HK-2 (cell line): ENCODE results near the gene RARS2.
"Not testable (repeated sequence)": the region's sequence is repeated elsewhere in the genome, so short reads cannot be mapped to it uniquely, and the experiment has no call there.

Source experiments
- DNase-seq: peaks from one replicate; pipeline ENCODE4 v3.0.0-alpha.2; 2018; ENCODE audit not compliant: unreplicated experiment

The RARS2 gene

DNA sequence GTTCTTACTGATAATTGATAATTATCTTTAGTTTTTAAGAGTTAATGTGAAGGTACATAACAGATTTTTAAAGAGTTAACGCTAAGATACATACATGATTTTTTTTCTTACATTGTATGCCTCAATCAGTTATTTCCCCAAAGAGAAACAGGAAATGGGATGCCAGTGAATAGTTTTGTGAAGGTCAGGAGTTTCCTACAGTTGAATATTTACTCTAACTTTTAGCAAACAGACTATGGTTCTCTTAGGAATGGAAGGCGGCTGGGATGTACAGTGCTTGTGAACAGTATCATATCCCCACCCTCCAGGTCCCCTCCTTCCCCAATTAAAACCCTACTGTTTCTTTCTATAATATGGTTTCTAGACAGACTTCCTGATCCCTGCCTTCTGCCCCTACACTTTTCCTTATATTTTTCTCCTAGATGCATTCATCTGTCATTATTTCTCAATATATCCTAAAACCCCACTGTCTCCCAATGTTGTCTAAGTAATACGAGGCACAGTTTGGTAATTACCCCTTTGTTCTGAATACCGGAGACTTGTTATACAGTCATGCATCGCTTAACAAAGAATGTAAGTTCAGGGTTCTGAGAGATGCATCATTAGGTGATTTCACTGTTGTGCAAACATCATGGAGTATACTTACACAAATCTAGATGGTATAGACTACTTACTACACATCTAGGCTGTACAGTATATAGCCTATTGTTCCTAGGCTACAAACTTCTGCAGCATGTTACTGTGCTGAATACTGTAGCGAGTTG is 87.8 kb downstream of the RARS2 start:
- no peak for DNase-seq

- no peak for DNase-seq
These were observed 91.7 kb downstream of the RARS2 start for GRCh38 chr6:87498048-87498447.

GRCh38 chr6:87494761-87495422 is 94.9 kb downstream of the RARS2 start:
- no peak for DNase-seq

DNA sequence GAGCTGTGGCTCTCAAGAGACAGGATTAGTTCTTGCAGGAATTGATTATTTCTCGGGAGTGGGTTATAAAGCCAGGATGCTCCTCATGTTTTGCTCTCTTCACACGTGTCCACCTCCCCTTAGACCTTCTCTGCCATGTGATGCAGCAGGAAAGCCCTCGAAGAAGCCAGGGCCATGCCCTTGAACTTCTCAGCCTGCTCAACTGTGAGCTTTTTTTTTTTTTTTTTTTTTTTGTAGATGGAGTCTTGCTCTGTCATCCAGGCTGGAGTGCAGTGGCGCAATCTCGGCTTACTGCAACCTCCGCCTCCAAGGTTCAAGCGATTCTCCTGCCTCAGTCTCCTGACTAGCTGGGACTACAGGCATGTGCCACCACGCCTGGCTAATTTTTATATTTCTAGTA is 100.5 kb downstream of the RARS2 start:
- not testable (repeated sequence) for DNase-seq

GRCh38 chr6:87487555-87487954 is 102.2 kb downstream of the RARS2 start:
- DNase-seq: no peak

DNA sequence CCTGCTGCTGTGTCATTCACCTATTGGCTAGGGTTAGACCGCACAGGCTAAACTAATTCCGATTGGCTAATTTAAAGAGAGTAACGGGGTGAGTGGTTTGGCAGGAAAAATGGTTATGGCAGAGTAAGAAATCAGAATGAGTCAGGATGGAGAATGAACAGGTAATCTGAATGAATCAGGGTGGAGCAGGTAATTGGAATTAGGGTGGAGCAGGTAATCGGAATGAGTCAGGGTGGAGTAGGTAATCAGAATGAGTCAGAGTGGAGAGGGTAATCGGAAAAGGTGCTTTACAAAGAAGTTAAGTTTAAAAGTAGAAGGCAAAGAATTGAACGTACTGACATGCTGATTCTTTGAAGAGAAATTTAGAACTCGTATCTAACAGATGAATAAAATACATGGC is 105.3 kb downstream of the RARS2 start:
- no peak for DNase-seq

DNA sequence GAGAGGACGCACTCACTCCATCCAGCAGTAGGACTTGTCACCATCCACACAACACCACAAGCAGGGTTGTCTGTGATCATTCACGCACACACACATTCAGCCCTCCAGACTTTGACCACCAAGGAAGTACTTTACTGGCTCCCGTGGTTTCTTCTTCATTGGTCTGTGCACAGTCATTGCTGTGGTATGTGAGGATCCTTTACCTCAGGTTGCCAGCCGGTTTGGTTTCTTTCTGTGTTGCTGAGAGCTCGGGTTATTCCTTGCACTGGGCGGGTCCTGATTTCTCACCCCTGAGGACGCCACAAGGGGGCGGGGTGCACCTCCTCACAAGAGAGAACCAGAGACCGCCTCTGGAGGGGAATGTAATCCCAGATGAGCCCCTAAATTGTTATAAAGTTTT is 105.9 kb downstream of the RARS2 start:
- DNase-seq: peak; percentile 47

GRCh38 chr6:87482366-87482765 is 107.4 kb downstream of the RARS2 start:
- no peak for DNase-seq

- DNase-seq: no peak
These were observed 107.9 kb downstream of the RARS2 start for GRCh38 chr6:87481931-87482330.

GRCh38 chr6:87473419-87473903 is 116.3 kb downstream of the RARS2 start:
- DNase-seq: peak; percentile 18

DNA sequence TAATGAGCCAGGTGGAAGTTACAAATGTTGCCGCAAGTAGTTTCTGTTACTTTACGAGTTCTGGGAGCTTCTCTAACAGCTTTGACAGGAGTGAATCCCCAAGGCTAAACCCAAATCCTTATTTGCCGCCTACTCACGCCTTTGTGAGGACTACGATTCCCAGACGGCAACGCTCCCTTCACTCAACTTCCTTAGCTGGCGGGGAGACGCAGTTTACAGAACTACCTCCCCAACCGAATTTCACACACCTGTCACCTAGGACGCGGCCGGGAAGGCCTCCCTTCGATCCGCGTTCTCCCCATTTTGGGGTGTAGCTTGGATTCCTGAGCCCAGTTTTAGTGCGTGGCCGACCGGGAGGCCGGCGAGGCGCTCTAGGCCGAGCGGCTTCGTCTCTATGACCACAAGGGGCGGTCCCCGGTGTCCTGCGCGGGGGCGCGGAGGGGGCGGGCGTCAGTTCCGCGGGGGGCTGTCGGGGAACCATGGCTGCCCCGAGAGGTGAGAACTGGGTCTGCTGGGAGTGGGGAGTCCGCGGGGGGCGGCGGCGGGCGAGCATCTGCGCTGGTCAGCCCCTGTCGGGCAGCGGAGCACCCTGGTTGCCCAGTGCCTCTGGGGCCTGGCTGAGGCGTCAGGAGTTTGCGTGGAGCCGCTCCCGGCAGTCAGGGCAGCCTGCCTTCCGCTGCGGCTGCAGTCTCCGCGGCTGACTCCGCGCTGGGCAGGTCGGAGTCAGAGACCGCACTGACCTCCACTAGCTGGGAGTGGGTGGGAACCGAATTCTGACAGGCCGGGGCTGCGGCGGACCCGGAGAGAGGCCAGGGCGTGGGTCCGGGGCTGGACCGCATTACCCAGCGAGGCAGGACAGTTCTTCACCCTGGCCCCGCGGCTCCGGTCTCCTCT is 117.0 kb downstream of the RARS2 start, which contains the start of gene SLC35A1:
Gene SLC35A1 (plus strand): TSS at position 450 of the 894 bp plus-strand sequence. CDS start 30 bp downstream, at position 480.
- peak; percentile 88 for DNase-seq

DNA sequence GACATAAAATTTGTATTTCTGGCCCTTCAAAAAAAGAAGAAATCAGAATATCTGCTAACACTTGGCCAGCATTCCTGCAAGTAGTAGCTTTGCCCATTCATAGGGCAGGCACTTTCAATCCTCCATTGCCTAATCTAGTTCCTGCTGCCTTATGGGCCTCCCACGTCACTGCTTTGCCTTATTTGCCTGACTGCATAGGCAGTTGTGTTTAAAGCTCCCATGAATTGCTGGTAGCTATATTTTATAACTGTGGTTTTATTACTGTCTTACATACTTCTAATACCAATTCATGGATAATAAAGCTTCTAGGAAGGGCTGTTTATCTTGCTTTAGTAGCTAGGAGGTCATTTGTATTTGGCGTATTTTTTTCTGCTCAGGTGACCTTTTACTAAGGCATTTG is 124.7 kb downstream of the RARS2 start:
- DNase-seq: no peak
